HG02852 (cell line): ENCODE measurements around the gene MMUT.
A peak's percentile ranks its signal among the peaks of the same experiment; 100 is the strongest.
"Not testable (repeated sequence)": the region's sequence is repeated elsewhere in the genome, so short reads cannot be mapped to it uniquely, and the experiment has no call there.

Experiments
- ATAC-seq: cut with Tn5 transposase; IDR thresholded peaks from one replicate; pipeline ENCODE4 v1.9.1; 2021; ENCODE audit warnings: mild to moderate bottlenecking, moderate library complexity; ENCODE audit not compliant: unreplicated experiment

The MMUT gene

DNA sequence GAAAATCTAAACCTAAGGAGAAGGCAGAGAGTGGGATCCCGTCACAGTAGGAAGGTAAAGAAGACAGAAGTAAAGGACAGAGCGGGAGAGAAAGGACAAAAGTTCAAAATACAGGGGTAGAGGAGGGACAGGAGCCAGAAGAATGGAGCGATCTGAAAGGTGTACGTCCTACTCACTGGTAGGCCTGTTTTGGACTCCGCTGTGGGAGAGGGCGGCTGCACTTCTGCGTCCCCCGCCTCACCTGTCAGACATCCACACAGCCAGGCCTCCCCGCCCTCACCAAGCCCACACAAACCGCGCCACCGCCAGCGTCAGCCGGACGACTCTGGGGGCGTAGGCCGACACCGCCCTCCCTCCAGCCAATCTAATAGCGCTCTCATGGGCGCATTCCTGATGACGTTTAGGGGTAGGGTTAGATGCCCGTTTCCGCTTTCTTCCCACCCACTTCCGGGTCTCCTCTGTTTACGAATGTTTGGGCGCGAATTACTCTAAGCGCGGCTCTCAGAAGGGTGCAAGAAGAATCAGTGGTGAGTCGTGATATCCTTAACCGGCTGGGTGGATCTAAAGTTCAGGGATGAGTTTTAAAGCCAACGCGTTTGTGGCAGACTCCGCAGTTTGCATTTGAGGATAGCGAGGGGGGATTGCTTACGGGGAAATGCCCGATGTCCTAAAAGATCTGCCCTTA lies at the start of gene MMUT, which contains the start of gene CENPQ:
Gene MMUT (minus strand): TSS at position 327 of the 685 bp plus-strand sequence. CDS start 3,787 bp downstream, outside the sequence.
Gene CENPQ (plus strand): TSS at position 444 of the 685 bp plus-strand sequence. CDS start 6,807 bp downstream, outside the sequence.
- ATAC-seq, result peak; percentile 98

DNA sequence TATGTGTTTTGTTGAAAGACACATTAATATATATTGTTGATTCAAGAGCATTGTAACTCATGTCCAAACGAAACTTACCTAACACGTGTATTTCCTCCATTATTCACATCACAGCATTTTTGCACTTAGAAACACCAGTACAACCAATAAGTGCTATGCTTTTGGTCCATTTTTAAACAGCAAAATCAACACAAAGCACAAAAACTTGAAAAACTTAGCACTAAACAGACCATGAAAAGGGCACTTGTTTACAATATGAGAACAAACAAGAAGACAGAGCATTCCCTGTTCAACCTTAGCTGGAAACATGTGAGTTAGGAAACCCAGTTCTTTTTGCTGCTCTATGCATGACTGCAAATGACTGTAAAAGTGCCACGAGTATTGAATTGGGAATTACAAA lies 46.3 kb upstream of the MMUT start:
- ATAC-seq, result no peak

DNA sequence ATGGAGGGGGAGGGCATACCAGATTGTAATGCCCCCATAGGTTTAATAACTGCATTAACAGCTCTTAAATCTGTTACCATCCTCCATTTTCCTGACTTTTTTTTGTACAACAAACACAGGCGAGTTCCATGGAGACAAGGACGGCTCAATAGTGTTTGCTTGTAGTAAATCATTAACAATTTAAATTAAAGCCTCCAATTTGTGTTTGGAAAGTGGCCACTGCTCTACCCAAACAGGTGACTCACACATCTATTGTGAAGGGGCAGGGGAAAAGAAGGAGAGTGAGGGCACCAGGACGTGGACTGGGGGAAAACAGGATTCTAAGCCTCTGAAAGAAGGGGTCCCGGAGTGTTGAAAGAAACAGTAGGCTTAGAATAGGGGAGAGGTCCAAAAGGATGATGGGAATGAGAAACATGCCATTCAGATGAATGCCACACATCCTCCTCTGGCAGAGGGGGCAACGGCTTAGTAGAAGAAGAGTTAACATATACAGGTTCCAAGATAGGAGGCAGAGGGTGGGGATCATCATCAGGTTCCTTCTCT lies 43.6 kb upstream of the MMUT start:
- ATAC-seq, result no peak

GRCh38 chr6:49504666-49505065 lies 41.6 kb upstream of the MMUT start:
- no peak for ATAC-seq

DNA sequence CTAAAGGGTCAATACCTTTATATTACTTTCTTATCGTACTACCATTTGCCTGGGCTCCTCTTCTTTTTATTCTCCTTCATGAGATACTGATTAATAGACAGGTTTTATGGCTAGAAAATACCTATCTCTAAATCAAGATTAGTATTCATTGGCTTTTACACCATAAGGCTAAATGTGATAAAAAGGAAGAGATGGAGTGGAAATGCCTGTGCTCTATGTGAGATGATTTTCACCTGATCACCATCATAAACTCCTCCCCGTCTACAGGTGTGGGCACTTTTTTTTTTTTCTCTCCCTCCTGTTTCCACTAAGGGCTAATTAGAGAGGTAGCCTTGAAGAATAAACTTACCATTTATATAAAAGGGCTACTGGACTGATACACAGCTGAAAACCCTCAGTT lies 36.6 kb upstream of the MMUT start, which contains the start of gene GLYATL3:
Gene GLYATL3 (plus strand): TSS at position 301 of the 400 bp plus-strand sequence. CDS start 12,068 bp downstream, outside the sequence.
- no peak for ATAC-seq

DNA sequence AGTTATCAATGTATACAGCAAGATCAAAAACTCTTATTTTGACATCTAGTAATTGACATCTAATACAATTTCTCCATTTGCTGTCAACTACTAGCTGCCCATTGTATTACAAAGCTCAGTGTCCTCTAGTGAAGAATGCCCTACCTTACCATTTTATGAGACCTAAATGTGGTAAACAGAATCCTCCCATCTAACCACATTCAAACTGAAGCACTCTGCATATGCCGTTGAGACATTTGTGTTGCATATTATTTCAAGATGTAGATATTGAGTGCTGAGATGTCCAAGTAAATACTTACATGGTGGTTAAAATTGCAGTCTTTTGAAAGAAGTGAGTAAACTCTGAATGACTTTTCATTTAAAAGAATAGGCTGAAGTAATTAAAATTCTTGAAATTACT lies 36.1 kb upstream of the MMUT start:
- no peak for ATAC-seq

DNA sequence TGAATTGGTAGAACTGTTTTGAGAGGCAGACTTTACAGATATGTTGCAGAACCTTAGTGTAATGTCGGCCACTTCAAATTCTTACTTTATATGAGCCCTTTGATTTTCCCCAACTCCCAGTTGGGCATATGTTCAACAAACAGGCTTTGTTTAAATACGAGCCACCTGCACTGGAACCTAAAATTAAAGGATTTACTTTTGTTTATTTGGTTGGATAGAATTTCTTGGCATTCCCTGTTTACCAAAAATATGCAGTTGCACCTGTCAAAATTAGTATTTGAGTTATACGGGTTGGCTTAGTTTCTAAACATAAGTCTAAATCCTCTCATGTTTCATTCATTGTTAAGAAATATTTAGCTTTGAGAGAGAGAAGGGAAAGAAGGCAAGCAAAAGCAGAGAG lies 34.3 kb upstream of the MMUT start:
- ATAC-seq, result no peak

- no peak for ATAC-seq
Observed at GRCh38 chr6:49490633-49491032, 27.6 kb upstream of the MMUT start.

- not testable (repeated sequence) for ATAC-seq
Observed at GRCh38 chr6:49483380-49483779, 20.3 kb upstream of the MMUT start.

DNA sequence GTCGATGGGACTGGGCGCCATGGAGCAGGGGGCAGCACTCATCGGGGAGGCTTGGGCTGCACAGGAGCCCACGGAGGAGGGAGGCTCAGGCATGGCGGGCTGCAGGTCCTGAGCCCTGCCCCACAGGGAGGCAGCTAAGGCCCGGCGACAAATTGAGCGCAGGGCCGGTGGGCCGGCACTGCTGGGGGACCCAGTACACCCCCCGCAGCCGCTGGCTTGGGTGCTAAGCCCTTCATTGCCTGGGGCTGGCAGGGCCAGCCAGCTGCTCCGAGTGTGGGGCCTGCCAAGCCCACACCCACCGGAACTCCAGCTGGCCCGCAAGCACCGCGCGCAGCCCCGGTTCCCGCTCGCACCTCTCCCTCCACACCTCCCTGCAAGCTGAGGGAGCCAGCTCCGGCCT lies 18.8 kb upstream of the MMUT start:
- not testable (repeated sequence) for ATAC-seq

GRCh38 chr6:49479308-49479970 lies 16.4 kb upstream of the MMUT start:
- ATAC-seq, result no peak

GRCh38 chr6:49476564-49476963 lies 13.5 kb upstream of the MMUT start:
- ATAC-seq, result not testable (repeated sequence)

GRCh38 chr6:49468042-49468441 lies 5.0 kb upstream of the MMUT start:
- ATAC-seq, result no peak

- no peak for ATAC-seq
Observed at GRCh38 chr6:49464691-49465090, 1.6 kb upstream of the MMUT start.

DNA sequence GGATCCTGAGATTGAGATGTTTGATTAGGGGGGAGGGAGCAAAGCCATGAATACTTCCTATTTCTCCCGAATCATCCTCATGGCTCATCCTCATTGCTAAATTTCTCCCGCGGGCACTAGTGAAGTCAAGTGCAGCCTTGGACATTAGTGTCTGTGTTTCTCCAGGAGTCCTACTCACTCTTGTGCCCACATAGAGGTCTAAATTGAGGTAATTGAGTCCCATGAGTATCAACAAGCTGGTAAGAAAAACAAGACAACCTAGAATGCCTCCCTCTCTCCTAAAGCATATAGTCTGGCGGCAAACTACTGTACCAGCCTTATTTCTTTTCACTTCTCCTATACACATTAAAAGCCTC lies 537 bp upstream of the MMUT start:
- ATAC-seq, result no peak

GRCh38 chr6:49462599-49462926 lies 490 bp downstream of the MMUT start:
- ATAC-seq, result peak; percentile 5

GRCh38 chr6:49462071-49462470 lies 982 bp downstream of the MMUT start:
- no peak for ATAC-seq

DNA sequence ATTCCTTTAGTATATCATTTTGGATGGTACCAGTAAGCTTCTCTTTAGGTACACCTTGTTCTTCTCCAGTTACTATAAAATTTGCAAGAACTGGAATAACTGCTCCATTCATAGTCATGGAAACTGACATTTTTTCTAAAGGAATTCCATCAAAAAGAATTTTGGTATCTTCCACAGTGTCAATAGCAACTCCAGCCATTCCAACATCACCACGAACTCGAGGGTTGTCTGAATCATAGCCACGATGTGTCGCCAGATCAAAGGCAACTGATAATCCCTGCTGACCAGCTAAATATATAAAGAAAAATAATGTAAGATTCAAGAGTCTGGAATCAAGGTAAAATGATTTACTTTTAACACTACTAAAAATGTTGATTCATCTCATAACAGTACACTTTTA lies 5.3 kb downstream of the MMUT start:
- no peak for ATAC-seq

DNA sequence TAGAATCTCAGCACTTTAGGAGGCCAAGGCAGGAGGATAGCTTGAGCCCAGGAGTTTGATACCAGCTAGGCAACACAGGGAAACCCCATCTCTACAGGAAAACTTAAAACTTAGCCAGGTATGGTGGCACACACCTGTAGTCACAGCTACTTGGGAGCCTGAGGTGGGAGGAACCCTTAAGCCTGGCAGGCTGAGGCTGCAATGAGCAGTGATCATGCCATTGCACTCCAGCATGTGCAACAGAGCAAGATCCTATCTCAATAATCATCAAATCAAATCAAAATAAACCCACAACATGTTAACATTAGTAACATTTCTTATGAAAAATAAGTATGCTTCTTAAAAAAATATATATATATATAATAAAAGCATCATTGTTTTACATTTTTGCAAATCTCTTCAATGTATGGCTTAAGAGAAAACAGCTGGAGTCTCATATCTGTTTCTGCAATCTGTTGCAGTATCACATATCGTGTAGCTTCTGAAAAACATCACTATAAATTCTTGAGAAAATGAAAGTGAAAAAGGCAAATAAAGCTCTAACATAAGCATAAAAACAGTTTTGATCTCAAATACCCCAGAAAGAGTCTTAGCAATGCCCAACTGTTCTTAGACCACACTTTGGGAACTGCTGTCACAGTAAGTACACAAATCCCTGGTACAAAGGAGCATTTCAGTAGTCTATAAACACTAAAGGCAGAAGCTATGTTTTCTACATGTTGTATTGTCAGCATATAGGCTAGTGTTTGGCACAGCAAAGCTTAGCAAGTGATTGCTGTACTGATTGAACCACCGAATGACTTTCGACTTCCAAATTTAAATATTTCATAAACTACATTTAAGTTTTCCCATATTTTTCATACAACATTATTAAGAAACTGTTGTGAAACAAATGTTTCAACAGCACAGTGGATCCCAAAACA lies 8.0 kb downstream of the MMUT start:
- peak; percentile 91 for ATAC-seq

- ATAC-seq, result no peak
Observed at GRCh38 chr6:49453221-49453620, 9.8 kb downstream of the MMUT start.

DNA sequence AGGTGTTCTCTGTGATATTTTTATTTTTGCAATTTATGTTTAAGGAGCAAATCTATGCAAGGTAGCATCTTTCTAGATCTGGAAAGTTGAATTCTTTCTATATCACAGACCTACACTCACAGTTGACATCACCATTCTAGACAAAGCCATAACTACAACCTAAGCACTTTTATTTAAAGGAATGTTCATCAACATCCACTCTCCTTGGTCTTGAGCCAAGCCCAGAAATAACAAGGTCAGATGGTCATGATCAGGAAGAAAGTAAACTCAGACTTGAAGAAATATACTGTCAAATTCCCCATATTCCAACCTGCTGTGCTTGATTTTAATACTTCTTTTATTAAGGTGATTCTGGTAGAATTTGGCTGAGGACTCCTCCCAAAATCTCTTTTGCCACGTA lies 32.2 kb downstream of the MMUT start:
- no peak for ATAC-seq
